ENCODE data around the gene ZNF286A.
"Not testable (repeated sequence)": the region's sequence is repeated elsewhere in the genome, so short reads cannot be mapped to it uniquely, and the experiment has no call there.

ZNF286A gene

GRCh38 chr17:15744885-15745284 is 45.3 kb downstream of the ZNF286A start:
- H3K9me3 ChIP-seq (ENCODE audit: severe bottlenecking): no peaks in the 10 kb centered on the region
- no peaks in the 10 kb centered on the region for H3K36me3 ChIP-seq
- TF ChIP-seq CTCF (IDR thresholded peaks at IDR 0.05; ENCODE audit: low read depth, low read length): no peak
- no peak for DNase-seq
- no peak overlapping the region for H3K4me3 ChIP-seq (ENCODE audit: low read depth, low read length)
- no peak overlapping the region for H3K27ac ChIP-seq
- no peaks in the 10 kb centered on the region for H3K27me3 ChIP-seq (ENCODE audit: insufficient read depth, low read depth, severe bottlenecking)

GRCh38 chr17:15749403-15749802 is 49.9 kb downstream of the ZNF286A start:
- DNase-seq; H3K4me3 ChIP-seq (ENCODE audit: low read depth, low read length); H3K27me3 ChIP-seq (ENCODE audit: insufficient read depth, low read depth, severe bottlenecking); H3K27ac ChIP-seq; H3K9me3 ChIP-seq (ENCODE audit: severe bottlenecking); H3K36me3 ChIP-seq: not testable (repeated sequence)

- not testable (repeated sequence) for DNase-seq; H3K4me3 ChIP-seq (ENCODE audit: low read depth, low read length); H3K9me3 ChIP-seq (ENCODE audit: severe bottlenecking); H3K27me3 ChIP-seq (ENCODE audit: insufficient read depth, low read depth, severe bottlenecking); H3K27ac ChIP-seq; H3K36me3 ChIP-seq
Measured at GRCh38 chr17:15768865-15769533, 69.4 kb downstream of the ZNF286A start.
